HepG2 (cell line): ENCODE data around the gene NFE2L1. TPM values are rescaled to one million over a fixed set of nuclear protein-coding genes. Genes with fewer than 3 reads are reported as not detected.

Experiments used
- FOXA1 ChIP-seq, 2 experiments: fragments of 450-650 bp in 1 of 2; sonication (generic) in 1 of 2; formaldehyde crosslinking in 1 of 2; IDR thresholded peaks; 2 replicates each; pipeline versions ENCODE4 v1.4.0 to v1.6.1; 2016 to 2020; ENCODE audit warnings: missing genetic modification reagents in 1 of 2
- MAFG ChIP-seq: sonication (generic); formaldehyde crosslinking; IDR thresholded peaks from 2 replicates; pipeline ENCODE4 v1.5.1; 2020; ENCODE audit warnings: mild to moderate bottlenecking, missing genetic modification reagents
- PHF20 ChIP-seq: sonication (generic); formaldehyde crosslinking; IDR thresholded peaks from 2 replicates; pipeline ENCODE4 v1.5.0; 2020; ENCODE audit warnings: mild to moderate bottlenecking, missing genetic modification reagents
- THAP8 ChIP-seq: sonication (generic); formaldehyde crosslinking; IDR thresholded peaks from 2 replicates; pipeline ENCODE4 v1.5.1; 2020; ENCODE audit warnings: missing genetic modification reagents, mild to moderate bottlenecking, borderline replicate concordance
- TP53 ChIP-seq: sonication (generic); formaldehyde crosslinking; conservative IDR thresholded peaks from 2 replicates; pipeline ENCODE4 v1.4.0; 2020; ENCODE audit warnings: missing genetic modification reagents
- ZBTB40 ChIP-seq, 2 experiments: fragments of 450-650 bp in 1 of 2; sonication (generic) in 1 of 2; formaldehyde crosslinking in 1 of 2; IDR thresholded peaks; 2 replicates each; pipeline versions ENCODE4 v1.6.1 to v1.8.0; 2016 to 2022; ENCODE audit warnings: antibody characterized with exemption in 1 of 2, mild to moderate bottlenecking in 1 of 2, missing genetic modification reagents in 1 of 2
- ZNF235 ChIP-seq: sonication (generic); formaldehyde crosslinking; IDR thresholded peaks from 2 replicates; pipeline ENCODE4 v1.8.1; 2023; ENCODE audit warnings: mild to moderate bottlenecking, missing genetic modification reagents, borderline replicate concordance
- ZNF281 ChIP-seq: sonication (generic); formaldehyde crosslinking; IDR thresholded peaks from 2 replicates; pipeline ENCODE4 v1.4.0; 2020; ENCODE audit warnings: missing genetic modification reagents, borderline replicate concordance
- ZNF841 ChIP-seq: sonication (generic); formaldehyde crosslinking; IDR thresholded peaks from 2 replicates; pipeline ENCODE4 v1.8.1; 2023; ENCODE audit warnings: missing genetic modification reagents, borderline replicate concordance
- ZUFSP ChIP-seq: sonication (generic); formaldehyde crosslinking; IDR thresholded peaks from 2 replicates; pipeline ENCODE4 v1.9.0; 2021; ENCODE audit warnings: missing genetic modification reagents, mild to moderate bottlenecking, borderline replicate concordance
- polyA plus RNA-seq, 8 experiments: library from polyadenylated mRNA; depleted of rRNA in 3 of 8; stranded (reverse) in 7 of 8; unstranded in 1 of 8; fragments of >200 nt; fragmentation: Illumina TruSeq in 4 of 8; extraction: Trizol in 4 of 8; gene quantifications; 2 replicates each; pipeline versions ENCODE4 v1.2.1 to v1.2.3, GENCODE V29; 2011 to 2016; ENCODE audit warnings: low read depth in 4 of 8, missing spikeins in 1 of 8, mixed read lengths in 1 of 8; ENCODE audit not compliant: insufficient read depth in 1 of 8
- total RNA-seq, 5 experiments: library from RNA; depleted of rRNA; stranded (reverse); fragments of >200 nt; fragmentation: Illumina TruSeq; extraction: Trizol; gene quantifications; 2 replicates each; pipeline ENCODE4 v1.2.3, GENCODE V29; 2016; ENCODE audit warnings: low read depth in 1 of 5

The NFE2L1 gene
- total and polyA plus RNA-seq, 2 of the 13 experiments (the other 11 are each of a cell fraction or from before 2014, with no cell fraction given): 67.0 to 234 TPM

- no peak for TF ChIP-seq ZNF281 (CRISPR knock-in tag)
- TF ChIP-seq ZNF841 (CRISPR knock-in tag): no peak
- no peak for TF ChIP-seq MAFG (CRISPR knock-in tag)
- peak; percentile 93 for TF ChIP-seq PHF20 (CRISPR knock-in tag)
- TF ChIP-seq THAP8 (CRISPR knock-in tag): no peak
- no peak for TF ChIP-seq ZUFSP (CRISPR knock-in tag)
- TF ChIP-seq TP53: 0 out of 2 replicates have a peak, but pooled peaks have one; percentile 41
- no peak for TF ChIP-seq FOXA1 (IDR thresholded peaks at IDR 0.05)
- 0 out of 2 replicates have a peak, but pooled peaks have one; percentile 22 for TF ChIP-seq FOXA1 (CRISPR knock-in tag; IDR thresholded peaks at IDR 0.05)
- no peak for TF ChIP-seq ZBTB40 (IDR thresholded peaks at IDR 0.05)
- peak; percentile 74; the same call in 1 of the 2 replicates for TF ChIP-seq ZBTB40 (CRISPR knock-in tag; IDR thresholded peaks at IDR 0.05)
- TF ChIP-seq ZNF235 (CRISPR knock-in tag): peak; percentile 93; the same call in 1 of the 2 replicates
Observed at GRCh38 chr17:48107137-48108055, 59.2 kb downstream of the NFE2L1 start, which contains the start of gene SNX11 (continued).
